H1 (cell line): ENCODE measurements around the gene DDX41. TPM values are rescaled to one million over a fixed set of nuclear protein-coding genes. Genes with fewer than 3 reads are reported as not detected.

ENCODE experiments used
- CTBP2 ChIP-seq: IDR thresholded peaks from 2 replicates; pipeline ENCODE4 v1.7.0; 2011; ENCODE audit warnings: borderline replicate concordance, mild to moderate bottlenecking, moderate library complexity, mixed read lengths, low read length; ENCODE audit not compliant: insufficient read depth, insufficient read length
- EP300 ChIP-seq, 2 experiments: IDR thresholded peaks; 1 replicate in 1 of 2; 2 replicates in 1 of 2; pipeline ENCODE4 v1.6.1; 2011 to 2012; ENCODE audit warnings: low read depth in 2 of 2, low read length in 2 of 2, mild to moderate bottlenecking in 2 of 2, borderline replicate concordance in 1 of 2, inconsistent platforms in 1 of 2, moderate library complexity in 1 of 2
- GABPA ChIP-seq: IDR thresholded peaks from 2 replicates; pipeline ENCODE4 v1.6.1; 2011; ENCODE audit warnings: mild to moderate bottlenecking, low read length, moderate library complexity, borderline replicate concordance; ENCODE audit not compliant: insufficient read depth
- JUN ChIP-seq: IDR thresholded peaks from 2 replicates; pipeline ENCODE4 v1.6.1; 2011; ENCODE audit warnings: low read depth, mild to moderate bottlenecking, improper control_type of control experiment, low read length
- SP1 ChIP-seq: IDR thresholded peaks from 2 replicates; pipeline ENCODE4 v1.6.1; 2011; ENCODE audit warnings: low read depth, low read length
- TCF12 ChIP-seq: IDR thresholded peaks from 2 replicates; pipeline ENCODE4 v1.6.1; 2011; ENCODE audit warnings: low read depth, mild to moderate bottlenecking, low read length
- TEAD4 ChIP-seq: IDR thresholded peaks from 2 replicates; pipeline ENCODE4 v1.6.1; 2012; ENCODE audit warnings: low read depth, low read length, inconsistent platforms, mixed read lengths
- polyA plus RNA-seq, 7 experiments: library from polyadenylated mRNA; depleted of rRNA in 3 of 7; stranded (reverse) in 5 of 7; unstranded in 2 of 7; fragments of >200 nt in 5 of 7; fragments of 200-250 nt in 2 of 7; gene quantifications; 1 replicate in 5 of 7; 2 replicates in 1 of 7; 4 replicates in 1 of 7; pipeline versions ENCODE4 v1.2.1 to v1.2.3, GENCODE V29; 2011 to 2013; ENCODE audit warnings: missing spikeins in 2 of 7, mixed read lengths in 2 of 7
- total RNA-seq: library from RNA; stranded (reverse); fragmentation: NEBNext Ultra II Directional; extraction: Animal tissue kit (Norgen Biotek cat#: 25700); gene quantifications from 2 replicates; pipeline ENCODE4 v1.2.1, GENCODE V29; 2021

Gene DDX41
- total and polyA plus RNA-seq, 2 of the 8 experiments (the other 6 are each of a cell fraction or from before 2014, with no cell fraction given) = 102 to 135 TPM

DNA sequence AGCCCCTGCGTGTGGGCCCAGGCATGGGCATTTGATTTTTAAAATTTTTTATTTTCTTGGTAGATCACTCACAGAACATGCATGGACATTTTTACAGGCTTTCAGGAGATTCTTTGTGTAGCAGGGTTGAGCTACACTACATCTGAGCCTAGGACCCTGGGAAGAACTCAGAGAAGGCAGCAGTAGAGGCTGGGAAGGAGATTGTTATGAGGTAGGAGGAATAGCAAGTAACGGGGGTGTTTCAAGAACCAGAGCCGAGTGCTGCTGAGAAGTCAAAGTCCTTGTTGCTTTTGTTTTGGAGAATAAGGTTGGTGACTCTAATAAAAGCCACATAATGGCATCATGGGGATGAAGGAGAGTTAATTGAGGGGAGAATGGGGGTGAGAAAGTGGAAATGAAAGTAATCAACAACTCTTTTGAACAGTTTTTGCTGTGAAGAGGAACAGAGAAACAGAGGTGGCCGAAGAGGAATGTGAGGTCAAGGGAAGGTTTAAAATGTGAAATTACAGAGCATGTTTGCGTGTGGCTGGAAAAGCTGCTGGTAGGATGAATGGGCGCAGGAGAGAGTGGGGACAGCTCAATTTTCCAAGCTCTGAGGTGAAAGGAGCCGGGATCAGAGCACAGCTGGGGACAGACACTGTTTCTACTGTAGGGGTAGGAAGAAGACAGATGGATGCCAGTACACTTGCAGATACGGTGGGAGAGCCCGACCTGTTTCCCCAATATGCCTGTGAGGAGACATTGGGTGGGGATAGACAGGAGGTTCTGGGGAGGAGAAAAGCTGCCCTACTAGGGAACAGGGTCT is 14.7 kb downstream of the DDX41 start (continued):
- TF ChIP-seq CTBP2 (no peak), EP300 (IDR thresholded peaks at IDR 0.05; ENCODE audit: borderline replicate concordance in 1 of 2, low read depth in 2 of 2, low read length in 2 of 2) (no peak), JUN (no peak), GABPA (no peak), TCF12 (no peak), TEAD4 (no peak), SP1 (no peak)
